Measurements from ENCODE around the gene SLC25A15. TPM values are rescaled to one million over a fixed set of nuclear protein-coding genes. Genes with fewer than 3 reads are reported as not detected.
"Not testable (repeated sequence)": the region's sequence is repeated elsewhere in the genome, so short reads cannot be mapped to it uniquely, and the experiment has no call there.

SLC25A15 gene
- total RNA-seq, 2 experiments from 2014 or later: 15.5 to 15.6 TPM

- Mint-ChIP-seq H3K27ac (no peak overlapping the region), H3K4me1 (ENCODE audit: low read depth) (peaks cover 20% of the 10 kb centered on the region), H3K9me3 (no peaks in the 10 kb centered on the region), H3K4me3 (no peak overlapping the region), H3K36me3 (ENCODE audit: low read depth) (no peaks in the 10 kb centered on the region), H3K27me3 (ENCODE audit: low read depth) (no peaks in the 10 kb centered on the region)
- intact Hi-C loops (cut with micrococcal nuclease): no loop called here
- CTCF ChIA-PET: interaction anchor here (0.7 kb wide), 1 partner anchor 17 kb away, joined by 4 read pairs; no protein-coding TSS in a partner anchor
- DNase-seq: no peak
Observed at GRCh38 chr13:40784540-40784939, 4.9 kb upstream of the SLC25A15 start.

GRCh38 chr13:40786568-40786996 is 2.8 kb upstream of the SLC25A15 start:
- Mint-ChIP-seq H3K27me3 (ENCODE audit: low read depth) (no peaks in the 10 kb centered on the region), H3K4me3 (no peak overlapping the region), H3K4me1 (ENCODE audit: low read depth) (peaks cover 29% of the 10 kb centered on the region), H3K27ac (no peak overlapping the region), H3K9me3 (no peaks in the 10 kb centered on the region), H3K36me3 (ENCODE audit: low read depth) (no peaks in the 10 kb centered on the region)
- CTCF ChIA-PET: interaction anchor here (0.6 kb wide), 2 partner anchors 117 to 191 kb away, joined by 3 read pairs; no protein-coding TSS in a partner anchor
- peak; percentile 32 for DNase-seq
- intact Hi-C loops (cut with micrococcal nuclease): no loop called here

- no peak overlapping the region for H3K27ac Mint-ChIP-seq
- intact Hi-C loops (cut with micrococcal nuclease): no loop called here
- no peaks in the 10 kb centered on the region for H3K36me3 Mint-ChIP-seq (ENCODE audit: low read depth)
- no peak for DNase-seq
- no peaks in the 10 kb centered on the region for H3K27me3 Mint-ChIP-seq (ENCODE audit: low read depth)
- H3K9me3 Mint-ChIP-seq: no peaks in the 10 kb centered on the region
- CTCF ChIA-PET: interaction anchor here (1.0 kb wide), 1 partner anchor 10 kb away, joined by 5 read pairs; no protein-coding TSS in a partner anchor
- peaks cover 29% of the 10 kb centered on the region for H3K4me1 Mint-ChIP-seq (ENCODE audit: low read depth)
- peak overlapping the region; percentile 31 for H3K4me3 Mint-ChIP-seq
Observed at GRCh38 chr13:40787062-40787461, 2.3 kb upstream of the SLC25A15 start.

GRCh38 chr13:40788540-40789274 is 704 bp upstream of the SLC25A15 start:
- not testable (repeated sequence) for H3K27me3 Mint-ChIP-seq (ENCODE audit: low read depth); H3K36me3 Mint-ChIP-seq (ENCODE audit: low read depth); H3K9me3 Mint-ChIP-seq
- H3K4me3 Mint-ChIP-seq: peak overlapping the region; percentile 81
- intact Hi-C loops (cut with micrococcal nuclease): loop anchor here (1.0 kb wide), 1 partner anchor 17 kb away; the partner anchor contains the start of gene MRPS31
- H3K4me1 Mint-ChIP-seq (ENCODE audit: low read depth): peaks cover 31% of the 10 kb centered on the region
- H3K27ac Mint-ChIP-seq: peak overlapping the region; percentile 79
- CTCF ChIA-PET: interaction anchor here (0.7 to 2.8 kb wide), 5 partner anchors 9 to 133 kb away, joined by 3 to 17 read pairs (median 5); no protein-coding TSS in a partner anchor
- peak; percentile 20 for DNase-seq

GRCh38 chr13:40790154-40790616 is 774 bp downstream of the SLC25A15 start:
- peak overlapping the region; percentile 35 for H3K27ac Mint-ChIP-seq

GRCh38 chr13:40792284-40793051 is 3.1 kb downstream of the SLC25A15 start:
- H3K36me3 Mint-ChIP-seq (ENCODE audit: low read depth): peaks cover 15% of the 10 kb centered on the region
- H3K27ac Mint-ChIP-seq: no peak overlapping the region
- no peaks in the 10 kb centered on the region for H3K9me3 Mint-ChIP-seq
- intact Hi-C loops (cut with micrococcal nuclease): no loop called here
- CTCF ChIA-PET: no interaction called here
- H3K4me3 Mint-ChIP-seq: no peak overlapping the region
- DNase-seq: no peak
- H3K4me1 Mint-ChIP-seq (ENCODE audit: low read depth): peaks cover 25% of the 10 kb centered on the region
- no peaks in the 10 kb centered on the region for H3K27me3 Mint-ChIP-seq (ENCODE audit: low read depth)

More at GRCh38 chr13:40790154-40790616, 774 bp downstream of the SLC25A15 start:
- H3K4me1 Mint-ChIP-seq (ENCODE audit: low read depth): peaks cover 34% of the 10 kb centered on the region
- intact Hi-C loops (cut with micrococcal nuclease): no loop called here
- no peaks in the 10 kb centered on the region for H3K9me3 Mint-ChIP-seq
- CTCF ChIA-PET: interaction anchor here (0.5 to 2.8 kb wide), 5 partner anchors 13 to 264 kb away, joined by 3 to 17 read pairs (median 6); no protein-coding TSS in a partner anchor
- DNase-seq: no peak
- H3K27me3 Mint-ChIP-seq (ENCODE audit: low read depth): no peaks in the 10 kb centered on the region
- H3K4me3 Mint-ChIP-seq: peak overlapping the region; percentile 81
- peaks cover 7% of the 10 kb centered on the region for H3K36me3 Mint-ChIP-seq (ENCODE audit: low read depth)

GRCh38 chr13:40793339-40793738 is 3.9 kb downstream of the SLC25A15 start:
- CTCF ChIA-PET: no interaction called here
- peaks cover 15% of the 10 kb centered on the region for H3K36me3 Mint-ChIP-seq (ENCODE audit: low read depth)

GRCh38 chr13:40794414-40795368 is 5.3 kb downstream of the SLC25A15 start:
- no peak overlapping the region for H3K4me3 Mint-ChIP-seq
- intact Hi-C loops (cut with micrococcal nuclease): no loop called here
- H3K27ac Mint-ChIP-seq: no peak overlapping the region
- peaks cover 23% of the 10 kb centered on the region for H3K36me3 Mint-ChIP-seq (ENCODE audit: low read depth)
- H3K27me3 Mint-ChIP-seq (ENCODE audit: low read depth): no peaks in the 10 kb centered on the region
- H3K9me3 Mint-ChIP-seq: no peaks in the 10 kb centered on the region
- H3K4me1 Mint-ChIP-seq (ENCODE audit: low read depth): peaks cover 28% of the 10 kb centered on the region
- no peak for DNase-seq
- CTCF ChIA-PET: no interaction called here

More at GRCh38 chr13:40793339-40793738, 3.9 kb downstream of the SLC25A15 start:
- DNase-seq: no peak
- intact Hi-C loops (cut with micrococcal nuclease): no loop called here
- Mint-ChIP-seq H3K4me1 (ENCODE audit: low read depth) (peaks cover 23% of the 10 kb centered on the region), H3K27me3 (ENCODE audit: low read depth) (no peaks in the 10 kb centered on the region), H3K27ac (no peak overlapping the region), H3K4me3 (no peak overlapping the region), H3K9me3 (no peaks in the 10 kb centered on the region)

GRCh38 chr13:40796649-40797048 is 7.2 kb downstream of the SLC25A15 start:
- H3K27ac Mint-ChIP-seq: no peak overlapping the region
- peaks cover 19% of the 10 kb centered on the region for H3K4me1 Mint-ChIP-seq (ENCODE audit: low read depth)
- H3K27me3 Mint-ChIP-seq (ENCODE audit: low read depth): no peaks in the 10 kb centered on the region
- H3K9me3 Mint-ChIP-seq: no peaks in the 10 kb centered on the region
- no peak for DNase-seq
- intact Hi-C loops (cut with micrococcal nuclease): no loop called here
- H3K36me3 Mint-ChIP-seq (ENCODE audit: low read depth): peaks cover 29% of the 10 kb centered on the region
- CTCF ChIA-PET: no interaction called here
- H3K4me3 Mint-ChIP-seq: no peak overlapping the region

- Mint-ChIP-seq H3K27me3 (ENCODE audit: low read depth) (no peaks in the 10 kb centered on the region), H3K27ac (no peak overlapping the region), H3K9me3 (no peaks in the 10 kb centered on the region), H3K36me3 (ENCODE audit: low read depth) (peaks cover 30% of the 10 kb centered on the region), H3K4me3 (no peak overlapping the region), H3K4me1 (ENCODE audit: low read depth) (peaks cover 17% of the 10 kb centered on the region)
- intact Hi-C loops (cut with micrococcal nuclease): no loop called here
- peak; percentile 19 for DNase-seq
- CTCF ChIA-PET: interaction anchor here (1.0 to 1.4 kb wide), 2 partner anchors 21 to 108 kb away, joined by 3 to 6 read pairs; no protein-coding TSS in a partner anchor
Observed at GRCh38 chr13:40798380-40798779, 9.0 kb downstream of the SLC25A15 start.

- intact Hi-C loops (cut with micrococcal nuclease): no loop called here
- Mint-ChIP-seq H3K27me3 (ENCODE audit: low read depth) (no peaks in the 10 kb centered on the region), H3K9me3 (no peaks in the 10 kb centered on the region), H3K27ac (no peak overlapping the region), H3K4me3 (no peak overlapping the region), H3K36me3 (ENCODE audit: low read depth) (peaks cover 30% of the 10 kb centered on the region), H3K4me1 (ENCODE audit: low read depth) (peaks cover 14% of the 10 kb centered on the region)
- CTCF ChIA-PET: interaction anchor here (0.6 to 2.2 kb wide), 4 partner anchors 15 to 230 kb away, joined by 3 to 6 read pairs (median 3); no protein-coding TSS in a partner anchor
- no peak for DNase-seq
Observed at GRCh38 chr13:40799508-40799907, 10.1 kb downstream of the SLC25A15 start.

Measured in activated naive CD4-positive, alpha-beta T cell treated with anti-CD3 and anti-CD28 coated beads for 36 hours (primary cell).